Cardiac ventricle fibroblast (primary cell): ENCODE results near the gene HNRNPH1. TPM values are rescaled to one million over a fixed set of nuclear protein-coding genes. Genes with fewer than 3 reads are reported as not detected.

Experiments
- total RNA-seq: library from RNA; depleted of rRNA; stranded (reverse); fragments of >200 nt; gene quantifications from 2 replicates; pipeline ENCODE4 v1.2.3, GENCODE V29; 2015

Gene HNRNPH1, protein sequence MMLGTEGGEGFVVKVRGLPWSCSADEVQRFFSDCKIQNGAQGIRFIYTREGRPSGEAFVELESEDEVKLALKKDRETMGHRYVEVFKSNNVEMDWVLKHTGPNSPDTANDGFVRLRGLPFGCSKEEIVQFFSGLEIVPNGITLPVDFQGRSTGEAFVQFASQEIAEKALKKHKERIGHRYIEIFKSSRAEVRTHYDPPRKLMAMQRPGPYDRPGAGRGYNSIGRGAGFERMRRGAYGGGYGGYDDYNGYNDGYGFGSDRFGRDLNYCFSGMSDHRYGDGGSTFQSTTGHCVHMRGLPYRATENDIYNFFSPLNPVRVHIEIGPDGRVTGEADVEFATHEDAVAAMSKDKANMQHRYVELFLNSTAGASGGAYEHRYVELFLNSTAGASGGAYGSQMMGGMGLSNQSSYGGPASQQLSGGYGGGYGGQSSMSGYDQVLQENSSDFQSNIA
- 138 and 149 TPM in 2 replicates for total RNA-seq

DNA sequence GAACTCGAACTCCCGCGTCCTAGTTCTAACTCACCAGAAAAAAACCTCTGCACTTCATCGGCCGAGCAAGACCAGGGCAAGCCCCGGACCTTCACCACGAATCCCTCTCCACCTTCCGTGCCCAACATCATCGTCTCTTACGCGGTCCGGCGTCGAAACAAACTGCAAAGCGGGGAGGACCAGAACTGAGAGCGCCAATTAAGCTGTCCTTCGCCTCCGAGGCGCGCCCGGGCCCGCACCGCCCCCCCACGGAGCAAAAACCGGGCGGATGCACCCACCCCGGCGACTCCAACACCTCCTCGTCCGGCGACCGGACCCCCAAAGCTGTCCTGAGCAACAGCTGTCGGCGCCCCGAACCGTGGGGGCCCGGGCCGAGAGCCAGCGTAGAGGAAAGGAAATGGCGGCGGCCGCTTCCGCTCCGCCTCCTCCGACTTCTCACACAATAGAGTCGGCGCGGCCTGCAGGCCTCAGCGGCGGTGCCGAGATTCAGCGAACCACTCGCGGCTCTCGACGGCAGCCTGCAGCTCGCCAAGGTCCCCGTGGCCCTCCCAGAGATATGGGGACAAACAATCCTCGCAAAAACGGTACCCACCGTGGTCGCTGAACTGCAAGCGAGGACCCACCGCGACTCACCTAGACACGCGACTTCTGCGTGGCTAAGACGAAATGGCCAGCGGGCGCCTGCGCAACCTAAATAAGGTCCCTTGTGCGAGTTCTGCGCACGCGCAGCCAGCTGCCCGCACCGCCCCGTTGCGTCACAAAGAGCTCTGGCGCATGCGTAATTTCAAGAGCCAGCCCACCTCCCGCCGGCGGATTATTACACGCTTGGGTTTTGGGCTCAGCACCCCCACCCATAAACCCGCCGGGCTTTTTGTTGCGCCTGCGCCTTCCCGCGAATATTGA, at the start of gene HNRNPH1:
HNRNPH1 (minus strand) TSS at position 669 of the 903 bp plus-strand sequence; CDS start at position 131, 538 bp downstream.

Other genes starting within 250 kb of the HNRNPH1 start
- 35.3 and 39.3 TPM in 2 replicates for gene RUFY1, start 73.1 kb downstream of the HNRNPH1 start, total RNA-seq
- not detected in 2 replicates for gene CBY3, start 57.4 kb upstream of the HNRNPH1 start, total RNA-seq
- gene CANX, start 75.3 kb upstream of the HNRNPH1 start, total RNA-seq = 380 and 446 TPM in 2 replicates
- 17.1 and 23.9 TPM in 2 replicates for gene MAML1, start 109.2 kb upstream of the HNRNPH1 start, total RNA-seq
- 20.0 and 24.7 TPM in 2 replicates for gene LTC4S, start 170.3 kb upstream of the HNRNPH1 start, total RNA-seq
- 120 and 157 TPM in 2 replicates for gene MGAT4B, start 183.2 kb upstream of the HNRNPH1 start, total RNA-seq
- 580 and 658 TPM in 2 replicates for gene SQSTM1, start 197.2 kb upstream of the HNRNPH1 start, total RNA-seq
- gene MRNIP, start 235.1 kb upstream of the HNRNPH1 start, total RNA-seq = 11.9 and 14.2 TPM in 2 replicates